HG03196 (cell line): ENCODE data around the gene PSAPL1.

Experiments
- ATAC-seq: cut with Tn5 transposase; IDR thresholded peaks from one replicate; pipeline ENCODE4 v1.9.1; 2021; ENCODE audit not compliant: unreplicated experiment

The PSAPL1 gene

DNA sequence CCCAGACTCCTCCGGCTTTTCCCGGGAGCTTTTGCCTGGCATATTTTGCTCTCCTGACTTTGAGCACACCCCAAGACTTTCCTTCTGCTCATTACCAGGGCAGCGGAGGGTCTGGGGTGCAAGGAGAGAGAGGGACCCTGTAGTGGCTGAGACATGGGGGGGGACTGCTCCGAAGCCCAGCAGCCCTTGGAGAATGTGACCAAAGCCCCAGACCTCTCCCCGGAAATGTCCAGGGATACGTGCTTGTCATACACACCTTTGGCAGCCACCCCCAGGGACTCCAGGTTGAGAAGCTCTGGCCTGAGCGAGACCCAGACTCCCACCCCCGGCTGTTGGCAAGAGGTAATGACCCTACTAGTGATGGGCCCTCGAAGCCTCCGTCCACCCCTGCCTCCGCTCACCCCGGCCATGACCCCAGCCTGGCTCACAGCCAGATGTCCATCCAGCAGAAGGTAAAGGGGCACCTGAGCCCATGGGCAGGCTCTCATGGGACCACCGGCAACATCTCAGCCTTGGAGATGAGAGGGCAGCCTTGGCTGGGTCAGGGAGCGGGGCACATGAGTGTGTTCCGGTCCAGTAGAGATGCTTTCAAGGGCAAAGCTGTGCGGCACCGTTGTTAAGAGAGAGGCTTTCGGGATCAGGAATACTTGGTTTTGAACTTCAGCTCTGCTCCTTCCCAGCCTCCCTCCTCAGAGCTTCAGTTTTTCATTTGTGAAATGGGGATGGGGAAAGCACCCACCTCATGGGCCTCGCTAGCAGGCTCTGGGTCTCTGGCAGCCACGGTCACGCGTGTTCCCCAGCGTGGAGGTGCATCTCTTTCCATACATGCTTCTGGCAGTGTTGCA lies 2.0 kb downstream of the PSAPL1 start:
- ATAC-seq, result no peak

DNA sequence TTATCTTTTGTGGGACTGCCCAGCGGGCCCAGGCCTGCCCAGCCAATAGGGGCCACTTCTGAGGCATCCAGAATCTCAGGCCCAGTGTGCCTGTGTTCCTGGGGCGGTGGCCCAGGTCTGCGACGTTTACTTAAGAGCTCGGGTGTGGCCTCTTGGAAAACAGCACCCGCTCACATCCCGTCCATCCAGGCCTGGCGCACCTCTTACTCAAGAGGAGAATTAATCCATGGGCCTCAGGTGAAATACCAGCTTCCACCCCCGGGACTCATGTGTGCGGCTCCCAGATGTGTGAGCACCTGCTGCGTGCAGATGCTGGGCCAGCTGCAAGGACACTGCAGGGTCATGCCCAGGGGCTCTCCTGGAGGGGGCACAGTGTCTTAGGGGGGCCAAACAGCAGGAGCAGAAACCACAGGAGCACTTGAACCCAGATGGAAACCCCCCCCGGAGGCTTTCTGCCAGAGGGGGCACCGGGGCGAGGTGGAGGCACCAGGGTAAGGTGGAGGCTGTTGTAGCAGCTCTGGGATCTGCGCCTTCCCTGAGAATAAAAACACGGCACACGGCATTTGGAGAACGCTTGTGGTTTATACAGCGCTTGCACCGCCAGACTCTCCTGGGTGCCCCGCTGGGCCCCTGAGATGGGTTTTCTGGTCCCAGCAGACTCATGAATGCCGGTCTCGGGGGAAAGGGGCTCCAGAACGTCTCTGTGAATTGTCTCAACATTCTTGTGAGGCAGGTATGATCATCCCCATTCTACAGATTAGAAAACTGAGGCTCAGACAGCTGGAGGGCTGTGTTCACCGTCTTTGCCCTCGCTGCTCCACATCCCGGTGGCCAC lies 2.8 kb downstream of the PSAPL1 start:
- no peak for ATAC-seq

DNA sequence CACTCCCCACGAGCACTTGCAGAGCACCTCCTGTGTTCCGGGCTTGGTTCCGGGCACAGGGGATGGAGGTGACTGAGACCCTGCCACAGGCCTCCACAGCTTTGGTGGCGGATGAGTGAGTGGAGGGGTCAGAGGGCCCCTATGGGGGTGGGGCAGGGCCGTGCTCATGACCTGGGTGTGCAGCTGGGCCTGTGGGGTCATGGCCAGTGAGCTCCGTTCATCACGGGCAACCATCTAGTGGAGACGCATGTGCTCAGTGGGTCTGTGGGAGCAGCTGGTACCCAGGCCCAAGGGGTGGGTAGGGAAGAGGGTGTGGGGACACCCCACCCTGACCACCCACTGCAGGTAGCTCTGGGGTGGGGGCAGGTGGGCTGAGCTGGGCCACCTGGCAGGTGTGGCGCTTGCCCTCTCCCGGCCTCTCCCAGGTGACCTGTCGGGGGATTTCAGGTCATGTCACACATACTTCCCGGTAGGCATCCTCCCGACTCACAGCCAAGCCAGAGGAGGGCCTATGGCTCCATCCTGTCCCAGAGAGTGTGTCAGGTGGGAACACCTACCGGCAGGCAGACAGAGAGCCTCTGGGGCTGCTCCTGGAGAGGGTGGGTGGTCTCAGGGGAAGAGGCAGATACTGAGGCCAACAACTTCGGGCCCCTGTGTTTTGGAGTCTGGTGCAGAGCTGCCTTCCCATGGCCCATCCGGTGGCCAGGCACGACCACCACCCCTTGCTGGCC lies 3.6 kb downstream of the PSAPL1 start:
- no peak for ATAC-seq

DNA sequence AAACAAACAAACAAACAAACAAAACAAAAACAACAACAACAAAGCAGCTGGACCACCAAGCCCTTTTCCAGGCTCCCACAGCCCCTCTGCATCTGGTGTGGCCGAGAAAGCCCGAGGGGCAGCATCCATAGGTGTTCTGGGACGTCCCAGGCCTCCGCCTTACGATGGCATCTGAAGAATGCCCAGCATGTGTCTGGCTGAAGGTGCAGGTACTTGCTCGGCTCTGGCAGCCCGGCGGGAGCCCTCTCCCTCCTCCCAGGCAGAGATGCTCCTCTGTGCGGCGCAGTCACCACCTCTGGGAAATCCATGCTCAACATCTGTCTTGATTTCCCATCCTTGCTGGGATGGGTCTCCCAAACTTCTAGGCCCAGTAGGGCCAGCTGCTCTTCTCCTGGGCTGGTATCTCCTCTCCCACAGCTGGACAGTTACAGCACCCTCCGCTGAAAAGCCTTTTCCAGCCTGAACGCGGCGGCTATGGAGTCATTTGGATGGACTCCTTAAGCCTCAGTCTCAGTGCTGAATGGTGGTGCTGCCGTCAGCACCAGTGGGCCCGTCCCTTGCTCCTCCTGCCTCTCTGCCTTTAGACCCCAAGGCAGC lies 4.3 kb downstream of the PSAPL1 start:
- ATAC-seq, result no peak

DNA sequence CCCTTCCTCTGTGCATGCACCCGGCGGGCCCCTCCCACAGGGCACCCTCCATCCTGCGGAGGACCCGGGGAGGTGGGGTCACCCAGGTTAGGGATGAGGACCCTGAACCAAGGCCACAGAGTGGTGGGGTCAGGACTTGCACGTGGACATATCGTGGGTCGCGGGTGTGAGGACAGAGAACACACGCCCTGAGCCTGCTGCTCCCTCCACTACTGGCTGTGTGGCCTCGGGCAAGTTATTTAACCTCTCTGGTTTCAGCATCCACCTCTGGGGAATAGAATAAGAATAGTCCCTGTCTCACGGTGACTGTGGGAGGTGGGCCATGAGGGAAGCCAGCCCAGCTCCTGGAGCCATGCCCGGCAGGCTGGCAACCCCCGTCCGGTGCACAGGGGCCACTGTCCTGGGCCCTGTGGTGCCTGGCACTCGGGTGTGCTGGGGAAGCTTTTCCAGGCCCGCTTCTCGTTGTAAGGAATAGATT lies 5.1 kb downstream of the PSAPL1 start:
- ATAC-seq, result no peak

DNA sequence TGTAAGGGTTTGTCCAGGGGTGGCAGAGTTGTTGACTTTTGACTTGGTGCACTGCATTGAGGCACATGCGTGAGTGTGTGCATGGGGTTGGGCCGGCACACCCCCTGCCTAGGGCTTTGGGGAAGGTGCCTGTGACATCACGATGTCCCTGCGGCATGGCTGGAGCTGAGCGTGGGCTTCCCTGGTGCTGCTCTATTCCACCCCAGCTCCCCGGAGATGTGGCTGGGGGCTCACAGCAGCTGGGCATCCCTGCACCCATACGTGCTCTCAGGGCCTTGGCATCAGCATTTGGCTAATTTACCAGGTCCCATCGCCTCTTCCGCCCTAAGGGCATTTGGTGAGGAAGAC lies 5.7 kb downstream of the PSAPL1 start:
- ATAC-seq, result no peak

DNA sequence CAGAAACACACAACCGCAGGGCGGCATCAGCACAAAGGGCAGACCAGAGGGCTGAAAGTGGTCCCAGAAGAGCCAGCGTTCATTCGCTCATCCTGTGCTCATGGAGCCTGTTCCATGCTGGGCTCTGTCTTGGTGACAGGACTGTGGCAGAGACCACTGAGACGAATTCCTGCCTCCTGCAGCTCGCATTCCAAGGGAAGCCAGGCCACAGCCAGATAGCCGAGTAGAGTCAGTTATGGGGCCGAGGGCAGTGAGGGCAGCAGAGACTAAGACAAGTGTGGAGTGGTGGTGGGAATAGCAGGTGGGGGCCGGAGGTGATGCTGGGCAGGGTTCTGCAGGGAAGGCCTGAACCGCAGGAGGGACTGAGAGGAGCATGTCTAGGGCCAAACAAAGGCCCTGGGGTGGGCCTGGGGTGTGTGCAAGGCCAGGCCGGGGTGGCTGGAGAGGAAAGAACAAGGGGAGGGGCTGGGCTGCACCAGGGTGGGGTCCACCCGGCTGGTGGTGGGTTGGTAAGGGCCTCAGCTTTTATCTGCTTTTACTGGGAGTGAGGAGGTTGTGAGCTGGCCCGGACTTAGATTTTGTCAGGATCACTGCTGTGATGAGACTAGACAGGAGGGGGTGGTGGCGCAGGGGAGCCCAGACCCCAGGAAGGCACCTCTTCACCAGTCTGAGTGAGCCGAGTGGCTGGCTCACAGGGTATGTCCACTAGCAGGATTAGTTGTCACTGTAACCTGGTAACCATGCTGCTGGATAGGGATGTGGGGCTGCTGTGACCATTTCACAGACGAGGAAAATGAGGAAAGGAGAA lies 6.3 kb downstream of the PSAPL1 start:
- ATAC-seq, result no peak

DNA sequence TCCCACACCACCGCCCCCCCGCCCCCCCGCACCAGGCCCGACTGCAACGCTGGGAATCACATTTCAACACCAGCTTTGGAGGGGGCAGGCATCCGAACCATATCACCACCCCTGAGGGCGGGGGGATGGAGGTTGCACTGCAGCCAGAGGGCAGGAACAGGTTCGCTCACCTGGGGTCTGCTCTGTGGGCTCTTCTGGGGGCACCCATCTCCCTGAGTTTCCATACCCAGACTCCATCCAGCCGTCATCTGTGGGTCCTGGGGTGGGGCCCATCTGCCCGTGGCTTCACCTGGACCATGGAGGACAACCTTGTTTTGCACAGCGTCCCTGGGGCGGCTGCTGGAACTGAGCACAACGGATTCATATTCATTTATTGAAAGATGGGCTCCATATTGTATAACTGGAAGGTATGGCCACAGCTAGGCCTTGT lies 6.9 kb downstream of the PSAPL1 start:
- no peak for ATAC-seq

DNA sequence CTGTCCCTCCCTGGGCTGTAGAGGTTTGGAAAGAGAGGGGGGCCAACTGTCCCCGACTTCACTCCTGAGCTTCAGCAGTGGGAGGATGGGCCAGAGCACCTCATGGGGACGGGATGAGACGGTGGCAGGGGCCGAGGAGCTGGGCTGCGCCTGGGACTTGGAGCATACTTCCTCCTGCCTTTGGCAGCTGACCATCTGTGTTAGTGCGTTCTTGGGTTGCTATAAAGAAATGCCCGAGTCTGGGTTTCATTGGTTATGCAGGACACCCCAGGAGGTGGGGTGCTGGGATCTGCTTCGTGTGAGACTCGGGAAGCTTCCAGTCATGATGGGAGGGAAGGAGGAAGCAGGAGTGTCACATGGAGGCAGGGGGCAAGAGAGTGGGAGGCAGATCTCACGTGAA lies 7.4 kb downstream of the PSAPL1 start:
- ATAC-seq, result no peak

DNA sequence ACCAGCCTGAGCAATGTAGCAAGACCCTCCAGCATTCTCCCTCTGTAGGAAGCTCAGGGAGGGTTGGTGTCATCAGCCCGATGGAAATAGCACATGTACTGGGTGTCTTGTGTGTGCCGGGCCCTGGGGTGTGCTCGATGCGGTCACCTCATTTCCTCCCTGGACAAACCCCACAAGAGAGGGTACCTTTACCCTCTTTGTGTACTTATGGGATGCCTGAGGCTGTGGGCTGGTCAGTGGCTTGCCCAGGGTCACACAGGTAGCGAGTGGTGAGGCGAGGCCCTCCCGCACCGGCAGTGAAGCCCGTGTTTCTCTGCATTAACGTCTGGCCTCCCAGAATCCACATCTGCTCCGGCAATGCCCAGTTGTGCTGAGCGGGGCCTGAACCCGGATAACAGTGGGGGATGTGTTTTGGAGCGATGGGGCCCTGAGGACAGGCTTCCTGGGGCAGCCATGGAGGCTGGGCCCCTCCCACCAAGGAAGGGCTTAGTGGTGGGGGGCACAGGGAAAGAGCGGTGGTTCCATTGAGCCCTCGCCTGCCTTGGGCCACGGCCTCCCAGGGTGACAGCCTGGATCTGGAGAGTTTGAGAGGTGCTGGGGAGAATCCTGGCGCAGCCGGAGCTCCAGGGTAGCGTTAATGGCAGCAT lies 8.1 kb downstream of the PSAPL1 start:
- ATAC-seq, result no peak

DNA sequence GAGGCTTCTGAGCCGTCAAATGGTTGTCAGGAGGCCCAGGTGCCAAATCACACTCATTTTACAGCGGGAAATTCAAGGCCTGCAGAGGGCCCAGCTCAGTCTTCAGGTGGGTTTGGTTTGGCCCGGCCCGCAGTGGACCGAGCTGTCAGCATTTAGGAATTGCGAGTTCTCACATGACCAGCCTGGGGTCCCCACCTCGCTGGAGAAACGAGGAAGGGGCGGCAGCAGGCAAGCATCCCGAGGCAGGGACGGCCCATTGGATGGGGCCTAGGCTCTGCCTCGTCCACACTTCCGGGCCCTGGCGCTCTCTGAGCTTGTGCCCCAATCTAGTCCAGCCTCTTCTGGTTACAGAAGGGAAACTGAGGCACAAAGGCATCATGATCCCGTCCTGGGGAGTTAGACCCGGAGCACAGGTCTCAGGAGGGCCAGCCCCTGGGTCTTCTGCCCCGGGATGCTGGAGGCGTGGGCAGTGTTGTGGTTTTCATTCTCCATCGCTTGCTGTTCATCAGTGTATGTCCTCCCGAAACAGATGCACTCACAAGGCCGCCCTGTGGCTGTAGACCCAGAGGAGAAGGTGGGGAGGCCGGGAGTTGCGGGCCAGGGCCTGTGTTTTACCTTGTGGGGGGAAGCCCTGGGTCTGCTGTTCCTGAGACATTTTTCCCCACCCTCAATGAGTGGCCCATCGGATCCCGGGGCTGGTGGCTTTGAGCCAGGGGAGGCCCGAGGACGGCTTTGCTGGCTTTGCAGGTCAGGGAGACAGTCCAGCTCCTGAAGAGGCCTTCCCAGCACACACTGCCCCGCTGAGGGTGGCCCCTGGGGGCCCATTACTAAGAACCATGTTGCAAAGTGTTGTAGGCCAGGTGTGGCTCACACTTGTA lies 8.9 kb downstream of the PSAPL1 start:
- ATAC-seq, result no peak

DNA sequence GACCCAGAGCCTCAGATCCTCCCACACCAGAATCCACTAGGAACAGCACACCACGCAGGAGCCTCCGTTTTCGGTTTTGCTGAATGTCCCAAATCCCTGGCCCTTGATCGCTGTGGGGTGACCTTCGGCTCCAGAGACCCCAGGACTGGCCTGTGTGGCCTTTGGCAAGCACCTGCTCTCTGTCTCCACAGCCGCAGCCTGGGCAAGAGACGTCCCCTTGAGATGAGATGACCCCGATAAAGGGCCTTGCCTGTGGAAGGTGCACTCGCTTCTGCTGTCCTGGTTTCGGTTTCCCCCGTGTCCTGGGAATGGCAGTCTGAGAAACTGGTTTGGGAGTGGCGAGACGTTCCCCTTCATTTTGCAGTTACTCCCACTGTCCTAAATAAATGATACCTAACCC lies 9.6 kb downstream of the PSAPL1 start:
- no peak for ATAC-seq

DNA sequence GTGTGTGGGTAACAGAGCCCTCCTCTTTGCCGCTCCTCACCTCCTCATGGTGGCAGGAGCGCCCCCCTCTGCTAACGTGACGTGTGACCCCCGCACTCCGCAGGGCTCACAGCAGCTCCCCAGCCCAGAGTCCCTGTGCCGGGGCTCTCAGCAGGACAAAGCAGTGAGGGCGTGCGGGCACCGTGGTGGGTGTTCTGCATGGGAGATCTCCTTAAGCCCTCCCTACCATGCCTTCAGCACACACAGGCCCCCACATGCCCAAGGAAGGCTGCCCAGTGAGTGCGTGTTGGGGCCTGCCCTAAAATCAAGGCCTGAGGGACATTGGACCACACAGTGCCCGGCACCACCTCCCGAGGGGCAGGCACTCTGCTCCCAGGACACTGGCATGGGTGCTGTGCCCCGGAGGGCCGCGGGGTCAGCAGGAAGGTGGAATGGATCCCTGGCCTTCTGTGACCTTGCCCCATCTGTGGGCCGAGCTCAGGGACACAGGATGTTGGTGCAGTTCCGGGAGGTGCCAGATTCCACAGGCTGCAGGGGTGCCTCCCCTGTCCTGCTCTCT lies 10.1 kb downstream of the PSAPL1 start:
- no peak for ATAC-seq

DNA sequence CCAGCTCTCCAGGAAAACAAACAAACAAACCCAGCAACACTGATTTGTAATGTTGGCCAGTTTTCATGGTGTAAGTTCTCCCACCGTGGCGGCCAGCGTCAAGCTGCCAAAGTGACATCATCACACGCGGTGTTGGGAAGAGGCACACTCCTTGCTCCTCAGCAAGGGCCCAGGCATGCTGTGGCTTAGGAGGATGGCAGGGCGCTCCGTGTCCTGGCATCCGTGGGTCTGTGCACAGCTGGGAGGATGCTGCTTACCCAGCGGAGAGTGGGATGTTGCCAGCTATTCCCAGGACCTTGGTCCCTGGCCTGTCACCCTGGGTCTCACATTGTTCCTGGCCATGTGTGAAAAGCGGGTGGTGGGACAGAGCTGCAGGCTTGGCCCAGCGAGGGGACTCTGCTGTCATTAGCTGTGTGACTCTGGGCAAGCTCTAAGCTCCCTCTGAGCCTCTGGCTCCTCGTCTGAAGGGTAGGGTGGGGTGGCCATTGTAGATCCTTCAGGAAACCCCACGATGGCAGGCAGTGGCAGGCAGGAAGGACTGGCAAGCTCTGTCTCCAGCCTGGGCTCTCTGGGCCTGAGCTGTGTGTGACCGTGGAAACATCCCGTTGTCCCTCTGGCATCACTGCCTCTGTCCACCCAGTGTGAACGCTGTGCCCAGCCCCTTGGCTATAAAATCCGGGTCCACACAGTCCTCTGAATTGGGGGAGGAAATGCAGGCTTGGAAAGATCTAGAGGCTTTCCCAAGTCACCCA lies 10.8 kb downstream of the PSAPL1 start:
- ATAC-seq, result no peak

DNA sequence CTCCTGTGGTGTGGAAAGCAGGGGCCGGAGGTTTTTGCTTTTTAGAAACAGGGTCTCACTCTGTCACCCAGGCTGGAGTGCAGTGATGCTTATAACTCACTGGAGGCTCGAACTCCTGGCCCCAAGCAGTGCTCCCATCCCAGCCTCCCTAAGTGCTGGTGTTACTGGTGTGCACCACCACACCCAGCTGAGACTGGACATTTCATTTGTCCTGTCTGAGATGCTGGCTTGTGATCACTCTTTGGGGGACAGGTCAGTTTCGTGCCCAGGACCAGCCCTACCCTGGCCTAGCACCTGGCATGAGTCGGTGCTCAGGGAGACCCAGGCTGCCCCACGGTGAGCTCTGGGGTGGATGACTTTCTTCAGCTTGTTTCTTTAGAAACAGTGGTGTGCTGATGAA lies 11.3 kb downstream of the PSAPL1 start:
- ATAC-seq, result no peak

DNA sequence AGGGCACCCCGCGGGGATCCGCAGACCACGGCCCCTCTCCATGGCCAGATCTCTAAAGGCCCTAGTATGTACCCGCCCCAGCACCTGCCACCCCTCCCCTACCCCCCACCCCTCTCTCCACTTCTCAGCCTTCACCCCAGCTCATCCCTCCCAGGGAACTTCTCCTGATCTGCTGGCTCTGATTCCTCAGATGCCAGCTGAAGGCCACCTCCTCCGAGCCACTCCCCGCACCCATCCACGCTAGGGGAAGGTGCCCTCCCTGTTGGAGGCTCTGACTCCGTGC lies 11.9 kb downstream of the PSAPL1 start:
- no peak for ATAC-seq

DNA sequence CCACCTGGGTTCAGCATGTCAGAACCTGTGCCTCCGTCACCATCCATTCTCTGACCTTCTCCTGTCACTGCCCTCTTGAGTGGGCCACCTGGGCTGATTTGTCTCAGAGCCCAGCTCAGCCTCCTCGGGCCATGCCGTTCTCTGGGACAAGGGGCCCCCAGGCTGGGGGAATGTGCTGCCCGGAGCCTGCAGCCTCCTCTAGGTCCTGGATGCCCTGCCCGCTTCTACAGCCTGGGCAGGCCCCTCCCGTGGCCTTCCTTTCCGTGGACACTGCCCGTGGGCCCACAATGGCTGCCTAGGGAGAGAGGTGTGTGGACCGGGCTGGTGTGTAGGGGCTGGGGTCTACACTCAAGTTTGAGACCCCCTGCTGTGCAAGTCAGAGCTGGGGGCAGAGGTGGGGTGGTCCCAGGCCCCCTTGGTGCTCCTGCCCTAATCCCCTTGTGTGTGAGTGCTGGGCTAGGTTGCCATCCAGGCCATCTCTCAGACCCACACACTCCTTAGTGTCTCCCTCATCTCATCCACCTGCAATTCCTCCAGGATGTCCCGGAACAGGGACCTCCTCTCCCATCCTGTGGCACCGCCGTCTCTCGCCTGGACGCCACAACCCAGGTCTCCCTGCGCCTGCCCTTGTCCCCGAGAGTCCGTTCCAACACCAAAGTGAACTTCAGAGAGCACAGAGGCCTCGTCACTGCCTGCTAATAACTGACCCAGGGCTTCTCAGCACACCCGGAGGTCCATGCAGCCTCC lies 12.4 kb downstream of the PSAPL1 start:
- no peak for ATAC-seq
